Cardiac fibroblast (primary cell): ENCODE data around the gene UBE2I.

Experiments
- DNase-seq, 2 donors: peaks; one replicate each; pipeline versions ENCODE4 v3.0.0 to v3.0.0-alpha.2; 2010; ENCODE audit warnings: low read depth in 2 of 2
- H3K4me3 ChIP-seq, 2 donors: replicated peaks in 1 of 2; 1 replicate in 1 of 2; 2 replicates in 1 of 2; pipeline ENCODE4 v1.5.1; 2011; ENCODE audit warnings: low read depth in 2 of 2, low read length in 2 of 2, mild to moderate bottlenecking in 2 of 2, moderate library complexity in 1 of 2
- TF ChIP-seq, protein P1 (sequence below): IDR thresholded peaks from one replicate; pipeline ENCODE4 v1.5.1; 2011; ENCODE audit warnings: low read depth, mild to moderate bottlenecking, low read length, inconsistent platforms

UBE2I gene

DNA sequence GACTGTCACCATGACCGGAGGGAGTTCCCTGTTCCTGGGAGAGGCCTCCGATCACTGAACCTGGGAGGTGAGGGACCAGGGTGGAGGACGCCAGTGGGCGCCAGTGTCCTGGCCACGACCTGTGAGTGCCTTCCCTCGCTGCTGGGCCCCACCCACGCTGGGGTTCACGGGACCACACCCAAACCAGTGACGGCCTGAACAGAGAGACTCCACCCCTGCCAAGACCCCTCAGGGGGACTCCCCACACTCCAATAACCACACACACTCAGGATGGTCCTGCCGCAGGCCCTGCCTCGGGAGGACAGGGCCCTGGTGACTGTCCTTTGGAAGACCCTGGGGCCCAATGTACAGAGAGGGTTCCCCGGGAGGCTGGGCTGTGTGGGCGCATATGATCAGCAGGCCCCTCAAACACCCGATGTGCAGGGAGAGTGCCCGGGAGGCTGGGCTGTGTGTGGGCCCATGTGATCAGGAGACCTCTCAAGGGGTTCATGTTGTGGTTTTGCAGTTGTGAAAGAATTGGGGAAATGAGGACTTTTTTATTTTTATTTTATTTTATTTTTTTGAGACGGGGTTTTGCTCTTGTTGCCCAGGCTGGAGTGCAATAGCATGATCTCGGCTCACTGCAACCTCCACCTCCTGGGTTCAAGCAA, 27.0 kb upstream of the UBE2I start:
- H3K4me3 ChIP-seq = no peak overlapping the region
- DNase-seq = no peak
- TF ChIP-seq, protein P1, sequence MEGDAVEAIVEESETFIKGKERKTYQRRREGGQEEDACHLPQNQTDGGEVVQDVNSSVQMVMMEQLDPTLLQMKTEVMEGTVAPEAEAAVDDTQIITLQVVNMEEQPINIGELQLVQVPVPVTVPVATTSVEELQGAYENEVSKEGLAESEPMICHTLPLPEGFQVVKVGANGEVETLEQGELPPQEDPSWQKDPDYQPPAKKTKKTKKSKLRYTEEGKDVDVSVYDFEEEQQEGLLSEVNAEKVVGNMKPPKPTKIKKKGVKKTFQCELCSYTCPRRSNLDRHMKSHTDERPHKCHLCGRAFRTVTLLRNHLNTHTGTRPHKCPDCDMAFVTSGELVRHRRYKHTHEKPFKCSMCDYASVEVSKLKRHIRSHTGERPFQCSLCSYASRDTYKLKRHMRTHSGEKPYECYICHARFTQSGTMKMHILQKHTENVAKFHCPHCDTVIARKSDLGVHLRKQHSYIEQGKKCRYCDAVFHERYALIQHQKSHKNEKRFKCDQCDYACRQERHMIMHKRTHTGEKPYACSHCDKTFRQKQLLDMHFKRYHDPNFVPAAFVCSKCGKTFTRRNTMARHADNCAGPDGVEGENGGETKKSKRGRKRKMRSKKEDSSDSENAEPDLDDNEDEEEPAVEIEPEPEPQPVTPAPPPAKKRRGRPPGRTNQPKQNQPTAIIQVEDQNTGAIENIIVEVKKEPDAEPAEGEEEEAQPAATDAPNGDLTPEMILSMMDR = no peak

DNA sequence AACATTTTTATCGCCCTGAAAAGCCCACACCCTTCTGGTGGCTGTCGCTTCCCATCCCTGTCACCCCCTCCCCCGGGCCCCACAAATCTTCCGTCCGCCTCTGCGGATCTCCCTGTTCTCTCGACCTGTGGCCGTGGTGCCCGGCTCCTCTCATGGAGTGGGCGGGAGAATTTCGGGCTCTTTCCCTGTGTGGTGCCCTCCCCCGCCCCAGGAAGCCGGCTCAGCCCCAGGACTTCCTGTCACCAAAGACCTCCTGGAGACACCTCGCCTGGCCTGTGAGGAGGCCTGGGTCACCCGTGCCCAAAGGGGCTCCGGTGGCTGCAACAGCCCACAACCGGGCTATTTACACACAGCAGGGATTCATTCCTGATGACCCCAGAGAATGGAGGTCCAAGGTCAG, 26.1 kb upstream of the UBE2I start:
- H3K4me3 ChIP-seq = no peak overlapping the region
- DNase-seq = no peak
- TF ChIP-seq, protein P1 = no peak

DNA sequence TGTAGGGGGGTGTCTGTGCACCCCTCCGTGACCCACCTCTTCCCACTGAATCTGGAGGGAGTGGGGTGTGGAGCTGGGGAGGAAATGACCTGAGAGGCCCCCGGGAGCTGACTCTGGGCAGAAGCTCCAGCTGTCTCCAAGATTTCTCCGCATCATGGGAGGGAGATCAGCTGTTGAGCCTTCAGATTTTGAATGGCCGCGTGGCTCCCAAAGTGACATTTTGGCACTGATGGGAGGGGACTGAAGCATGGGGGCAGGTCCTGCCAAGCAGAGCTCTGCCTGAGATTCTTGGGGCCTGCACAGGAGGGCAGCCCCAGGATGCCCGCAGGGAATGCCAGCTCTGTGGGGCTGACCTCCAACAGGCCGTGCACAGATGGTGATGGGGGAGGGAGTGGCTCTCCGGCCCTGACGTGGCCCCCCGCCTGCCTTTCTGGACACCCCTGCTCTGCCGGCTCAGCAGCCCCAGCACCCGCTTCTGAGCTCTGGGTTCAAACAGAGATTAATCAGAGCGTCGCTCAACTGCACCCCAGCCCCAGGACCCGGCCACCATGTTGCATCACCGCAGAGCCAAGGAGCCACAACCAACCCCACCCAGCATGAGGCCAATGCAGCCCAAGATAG, 25.3 kb upstream of the UBE2I start:
- no peak for DNase-seq
- H3K4me3 ChIP-seq = no peak overlapping the region
- TF ChIP-seq, protein P1 = no peak

DNA sequence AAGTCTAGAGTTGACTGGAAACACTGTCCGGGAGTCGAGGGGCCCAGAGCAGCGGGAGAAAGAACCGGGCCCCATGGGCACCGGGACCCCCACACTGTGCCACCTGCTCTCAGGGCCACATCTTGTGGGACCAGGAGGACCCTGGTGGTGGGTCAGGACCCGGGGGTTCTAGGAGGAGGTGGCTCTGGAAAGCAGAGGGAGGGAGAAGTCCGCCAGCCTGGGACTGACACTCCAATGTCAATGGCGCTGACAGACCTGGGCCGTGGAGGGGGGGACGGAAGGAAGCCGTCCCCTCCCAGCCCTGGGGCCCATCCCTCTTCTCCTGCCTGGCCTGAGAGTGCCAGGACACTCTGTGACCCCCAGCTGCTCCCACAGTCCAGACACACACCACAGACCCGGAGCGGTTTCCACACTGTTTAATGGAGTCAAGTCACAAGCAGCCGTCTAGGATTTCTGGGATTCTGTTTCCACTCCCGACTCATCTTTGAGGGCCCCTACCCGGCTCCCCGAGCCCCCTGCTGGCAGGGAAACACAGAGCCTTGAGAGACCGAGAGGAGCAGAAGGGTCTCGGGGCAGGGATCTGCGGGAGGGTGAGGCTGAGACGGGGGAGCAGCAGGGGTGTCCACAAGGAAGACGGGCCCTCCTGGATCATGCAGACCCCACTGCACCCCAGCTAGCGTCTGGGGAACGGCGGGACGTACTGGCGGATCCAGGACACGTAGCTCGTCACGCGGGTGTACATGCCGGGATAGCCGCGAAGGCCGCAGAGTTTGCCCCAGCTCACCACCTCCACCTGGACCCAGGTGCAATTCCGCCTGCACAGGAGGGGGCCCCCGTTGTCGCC, 23.5 kb upstream of the UBE2I start:
- TF ChIP-seq, protein P1 = no peak
- DNase-seq = no peak
- H3K4me3 ChIP-seq = no peak overlapping the region

DNA sequence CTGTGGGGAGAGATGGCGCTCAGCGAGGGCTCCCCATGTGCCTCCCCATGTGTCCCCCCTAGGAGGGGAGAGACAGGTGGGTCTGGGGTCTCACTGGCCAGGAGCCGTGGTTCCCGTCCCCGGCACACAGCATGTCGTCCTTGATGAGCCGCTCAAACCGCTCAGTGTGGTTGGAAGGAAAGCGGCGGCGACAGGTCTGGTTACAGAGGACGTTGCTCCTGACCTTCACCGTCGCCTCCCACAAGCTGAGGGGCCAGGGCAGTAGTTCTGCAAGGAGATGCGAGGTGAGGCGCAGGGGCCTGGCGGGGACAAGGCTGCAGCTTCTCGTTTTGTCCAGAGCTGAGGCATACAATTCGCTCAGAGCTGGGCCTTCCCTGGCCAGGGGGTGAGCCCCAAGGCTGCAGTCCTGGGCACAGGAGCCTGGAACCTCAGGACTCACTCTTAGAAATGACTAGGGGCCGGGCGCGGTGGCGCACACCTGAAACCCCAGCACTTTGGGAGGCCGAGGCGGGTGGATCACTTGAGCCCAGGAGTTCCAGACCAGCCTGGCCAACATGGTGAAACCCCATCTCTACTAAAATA, 22.8 kb upstream of the UBE2I start:
- TF ChIP-seq, protein P1 = no peak
- no peak for DNase-seq
- H3K4me3 ChIP-seq = no peak overlapping the region

DNA sequence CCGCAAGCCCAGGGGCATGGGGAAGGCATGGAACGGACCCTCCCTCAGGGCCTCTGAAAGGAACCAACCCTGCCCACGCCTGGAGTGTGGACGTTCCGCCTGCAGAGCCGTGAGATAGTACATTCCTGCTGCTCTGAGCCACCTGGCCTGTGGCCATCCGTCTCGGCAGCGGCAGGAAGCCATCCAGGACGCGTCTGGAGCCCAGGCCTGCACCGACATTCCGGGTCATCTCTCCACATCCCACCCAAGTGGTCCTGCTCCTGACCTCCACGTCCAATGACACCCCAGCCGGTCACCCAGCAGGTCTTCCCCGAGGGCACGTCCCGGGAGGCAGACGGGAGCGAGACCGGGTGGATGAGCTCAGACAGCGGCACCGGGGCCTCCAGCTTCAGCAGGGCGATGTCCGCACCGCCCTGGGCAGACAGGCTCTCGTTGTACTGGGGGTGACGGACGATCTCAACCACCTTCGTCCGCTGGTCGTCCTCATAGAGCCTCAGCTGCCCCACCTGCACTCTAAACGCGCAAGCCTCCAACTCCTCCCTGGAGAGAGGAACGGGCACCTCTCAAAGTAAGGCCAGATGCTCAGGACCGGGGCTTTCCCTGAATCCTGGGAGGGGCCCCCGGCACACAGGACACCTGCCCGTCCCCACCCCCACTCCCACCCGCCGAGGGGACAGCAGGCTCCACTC, 21.3 kb upstream of the UBE2I start:
- DNase-seq = peak; percentile 22 to 29
- no peak overlapping the region for H3K4me3 ChIP-seq
- TF ChIP-seq, protein P1 = no peak
